OCI-LY1 (cell line): ENCODE data around the gene CCDC70.

ENCODE experiments used
- CTCF ChIP-seq: fragments of 200-600 bp; sonication (generic), shearing (Covaris generic); IDR thresholded peaks from 2 replicates; pipeline ENCODE4 v1.5.1; 2017; ENCODE audit warnings: mild to moderate bottlenecking, antibody characterized with exemption, low read length, moderate library complexity, mixed read lengths
- EZH2 ChIP-seq: fragments of 200-600 bp; sonication (generic), shearing (Covaris generic); IDR thresholded peaks from 2 replicates; pipeline ENCODE4 v1.8.0; 2017; ENCODE audit warnings: borderline replicate concordance, mixed run types, mild to moderate bottlenecking, antibody characterized with exemption, low read length, moderate library complexity, mixed read lengths

GRCh38 chr13:51840917-51841316 is 20.9 kb upstream of the CCDC70 start:
- TF ChIP-seq CTCF (no peak), EZH2 (no peak)
